Endothelial cell of umbilical vein (primary cell): ENCODE data around the gene TBC1D9. TPM values are rescaled to one million over a fixed set of nuclear protein-coding genes. Genes with fewer than 3 reads are reported as not detected.

ENCODE experiments used
- BruUV-seq: library from RNA; stranded (reverse); fragments of 400-500 nt; replicated peaks from 2 replicates; lab custom pipeline; 2021; lab: Mats Ljungman, UMichigan
- CTCF ChIA-PET: fragments of 300-600, 350-600 bp; sonication (Branson Sonifier 250); formaldehyde crosslinking; loops from one replicate; lab custom pipeline; 2021; ENCODE audit warnings: antibody characterized with exemption, inconsistent platforms; lab: Charles Lee
- POLR2A ChIA-PET: fragments of 300-600, 350-600 bp; sonication (Branson Sonifier 250); formaldehyde crosslinking; loops from one replicate; lab custom pipeline; 2021; ENCODE audit warnings: antibody characterized with exemption, inconsistent platforms; lab: Charles Lee
- DNase-seq: peaks from one replicate; pipeline ENCODE4 v3.0.0-alpha.2; 2011; ENCODE audit warnings: low read depth, low spot score
- FAIRE-seq: peaks from 2 replicates; lab custom pipeline; 2011; peaks lifted over from hg19 to GRCh38; lab: Jason Lieb, UNC
- H2AFZ ChIP-seq: 2 replicates; pipeline ENCODE4 v1.6.0; 2012; ENCODE audit warnings: low read depth, low read length, control low read depth, inconsistent platforms
- H3K27ac ChIP-seq: 2 replicates; pipeline ENCODE4 v1.5.1; 2011; ENCODE audit warnings: low read depth, mild to moderate bottlenecking, control low read depth, low read length, moderate library complexity; ENCODE audit not compliant: insufficient read depth
- H3K27me3 ChIP-seq, 2 experiments: 2 replicates each; pipeline versions ENCODE4 v1.6.0 to v1.6.1; 2011; ENCODE audit warnings: low read length in 2 of 2, mixed read lengths in 1 of 2; ENCODE audit not compliant: control insufficient read depth in 2 of 2, insufficient read depth in 2 of 2
- H3K36me3 ChIP-seq, 2 experiments: 2 replicates in 1 of 2; 3 replicates in 1 of 2; pipeline ENCODE4 v1.5.1; 2011; ENCODE audit warnings: low read length in 2 of 2, mild to moderate bottlenecking in 1 of 2, moderate library complexity in 1 of 2; ENCODE audit not compliant: control insufficient read depth in 2 of 2, insufficient read depth in 2 of 2; ENCODE audit errors: extremely low read depth in 1 of 2
- H3K4me1 ChIP-seq: 3 replicates; pipeline ENCODE4 v1.5.1; 2011; ENCODE audit warnings: mild to moderate bottlenecking, low read length; ENCODE audit not compliant: control insufficient read depth, insufficient read depth; ENCODE audit errors: extremely low read depth
- H3K4me2 ChIP-seq: 2 replicates; pipeline ENCODE4 v1.6.1; 2011; ENCODE audit warnings: low read length, control low read depth, mixed read lengths; ENCODE audit not compliant: insufficient read depth
- H3K4me3 ChIP-seq, 3 experiments: fragments of 200-600 bp in 1 of 3; sonication (generic), shearing (Covaris generic) in 1 of 3; replicated peaks in 1 of 3; 2 replicates each; pipeline ENCODE4 v1.5.1; 2011 to 2016; ENCODE audit warnings: control low read depth in 3 of 3, low read length in 3 of 3, mild to moderate bottlenecking in 2 of 3, inconsistent platforms in 1 of 3, low read depth in 1 of 3, moderate library complexity in 1 of 3; ENCODE audit not compliant: insufficient read depth in 1 of 3
- H3K79me2 ChIP-seq: 2 replicates; pipeline ENCODE4 v1.6.0; 2012; ENCODE audit warnings: low read length, inconsistent platforms; ENCODE audit not compliant: control insufficient read depth, insufficient read depth
- H3K9ac ChIP-seq: replicated peaks from 2 replicates; pipeline ENCODE3; 2011; ENCODE audit warnings: low read length, control low read depth; ENCODE audit not compliant: insufficient read depth; ENCODE audit errors: extremely low read depth
- H3K9me1 ChIP-seq: replicated peaks from 3 replicates; pipeline ENCODE4 v1.6.0; 2011; ENCODE audit warnings: mild to moderate bottlenecking, low read length; ENCODE audit not compliant: control insufficient read depth, insufficient read depth; ENCODE audit errors: extremely low read depth
- H3K9me3 ChIP-seq: replicated peaks from 2 replicates; pipeline ENCODE4 v1.5.1; 2012; ENCODE audit warnings: low read length, inconsistent platforms; ENCODE audit not compliant: control insufficient read depth, insufficient read depth
- H4K20me1 ChIP-seq: replicated peaks from 2 replicates; pipeline ENCODE3; 2011; ENCODE audit warnings: mild to moderate bottlenecking, low read length; ENCODE audit not compliant: control insufficient read depth, insufficient read depth; ENCODE audit errors: extremely low read depth
- GATA2 ChIP-seq: IDR thresholded peaks from 2 replicates; pipeline ENCODE4 v1.7.0; 2011; ENCODE audit warnings: low read depth, mild to moderate bottlenecking, moderate library complexity, mixed read lengths, low read length; ENCODE audit not compliant: insufficient read length, insufficient read depth
- MAX ChIP-seq: IDR thresholded peaks from 2 replicates; pipeline ENCODE4 v1.6.1; 2011; ENCODE audit not compliant: insufficient read depth, insufficient read length
- MYC ChIP-seq: IDR thresholded peaks from one replicate; pipeline ENCODE4 v1.6.1; 2011; ENCODE audit warnings: mild to moderate bottlenecking, low read depth, low read length
- POLR2AphosphoS5 ChIP-seq: IDR thresholded peaks from 2 replicates; pipeline ENCODE4 v1.6.1; 2012; ENCODE audit warnings: low read depth, mild to moderate bottlenecking, control low read depth, low read length, moderate library complexity; ENCODE audit not compliant: insufficient read depth
- dilution Hi-C: fragments of 300-500 bp; cut with MboI; formaldehyde crosslinking; loops from one replicate; pipeline ENCODE4 v1.15.0; 2019; ENCODE audit warnings: low sequenced_read_pairs; ENCODE audit not compliant: extremely low pct_ligation_motif_present
- intact Hi-C: fragments of 100-400 bp; cut with micrococcal nuclease; formaldehyde crosslinking; loops from one replicate; pipeline ENCODE4 v1.10.0; 2022
- polyA plus RNA-seq, 4 experiments: library from polyadenylated mRNA; depleted of rRNA in 3 of 4; stranded (reverse) in 3 of 4; unstranded in 1 of 4; fragments of >200 nt; gene quantifications; 2 replicates each; pipeline versions ENCODE4 v1.2.1 to v1.2.3, GENCODE V29; 2011 to 2012; ENCODE audit warnings: missing spikeins in 1 of 4
- total RNA-seq: library from RNA; stranded (reverse); gene quantifications from 2 replicates; pipeline ENCODE4 v1.2.3, GENCODE V29; 2021

Gene TBC1D9
- total and polyA plus RNA-seq, 2 donors (not counting 3 experiments of a cell fraction or from before 2014, with no cell fraction given), result 21.7 to 45.3 TPM

- no peak overlapping the region for H3K27ac ChIP-seq
- no peak overlapping the region for H2AFZ ChIP-seq
- FAIRE-seq (no peak), DNase-seq (no peak)
- POLR2A ChIA-PET, result no interaction called here
- H3K9me3 ChIP-seq, result no peaks in the 10 kb centered on the region
- H3K9me1 ChIP-seq, result no peaks in the 10 kb centered on the region
- H3K4me1 ChIP-seq, result peaks cover 30% of the 10 kb centered on the region
- dilution Hi-C loops, result no loop called here
- peaks cover 30% of the 10 kb centered on the region for H3K79me2 ChIP-seq
- intact Hi-C loops, result no loop called here
- H4K20me1 ChIP-seq, result peaks cover 9% of the 10 kb centered on the region
- no TSS peak for BruUV-seq
- no peak overlapping the region for H3K9ac ChIP-seq
- no peaks in the 10 kb centered on the region for H3K36me3 ChIP-seq
- CTCF ChIA-PET, result interaction anchor here (1.9 to 2.4 kb wide), 2 partner anchors 9 to 19 kb away, joined by 6 to 7 read pairs; partner anchors contain the start of gene TBC1D9
- no peaks in the 10 kb centered on the region for H3K27me3 ChIP-seq
- no peak for TF ChIP-seq MAX
- TF ChIP-seq MYC, result no peak
- no peak for TF ChIP-seq GATA2
- no peak overlapping the region for H3K4me3 ChIP-seq
- H3K4me2 ChIP-seq, result no peak overlapping the region
Measured at GRCh38 chr4:140738139-140738538, 18.0 kb downstream of the TBC1D9 start.

- Histone ChIP-seq H3K79me2 (peaks cover 27% of the 10 kb centered on the region), H2AFZ (no peak overlapping the region), H3K9me3 (no peaks in the 10 kb centered on the region), H3K4me2 (no peak overlapping the region), H3K9ac (no peak overlapping the region), H4K20me1 (peaks cover 5% of the 10 kb centered on the region), H3K4me3 (no peak overlapping the region), H3K4me1 (peaks cover 22% of the 10 kb centered on the region), H3K9me1 (no peaks in the 10 kb centered on the region), H3K27me3 (no peaks in the 10 kb centered on the region), H3K27ac (no peak overlapping the region), H3K36me3 (no peaks in the 10 kb centered on the region)
- POLR2A ChIA-PET, result no interaction called here
- DNase-seq (peak; percentile 45), FAIRE-seq (peak; percentile 59)
- dilution Hi-C loops, result no loop called here
- CTCF ChIA-PET, result interaction anchor here (1.9 kb wide), 1 partner anchor 20 kb away, joined by 6 read pairs; the partner anchor contains the start of gene TBC1D9
- no TSS peak for BruUV-seq
- intact Hi-C loops, result loop anchor here (2.0 kb wide), 1 partner anchor 18 kb away; no protein-coding TSS in a partner anchor
- no peak for TF ChIP-seq POLR2AphosphoS5
- peak; percentile 61 for TF ChIP-seq GATA2
Measured at GRCh38 chr4:140736669-140737343, 19.4 kb downstream of the TBC1D9 start.
